Measurements from ENCODE around the gene MX2. TPM values are rescaled to one million over a fixed set of nuclear protein-coding genes. Genes with fewer than 3 reads are reported as not detected.

Gene MX2
- total RNA-seq = 4.8 and 5.3 TPM in 2 replicates

DNA sequence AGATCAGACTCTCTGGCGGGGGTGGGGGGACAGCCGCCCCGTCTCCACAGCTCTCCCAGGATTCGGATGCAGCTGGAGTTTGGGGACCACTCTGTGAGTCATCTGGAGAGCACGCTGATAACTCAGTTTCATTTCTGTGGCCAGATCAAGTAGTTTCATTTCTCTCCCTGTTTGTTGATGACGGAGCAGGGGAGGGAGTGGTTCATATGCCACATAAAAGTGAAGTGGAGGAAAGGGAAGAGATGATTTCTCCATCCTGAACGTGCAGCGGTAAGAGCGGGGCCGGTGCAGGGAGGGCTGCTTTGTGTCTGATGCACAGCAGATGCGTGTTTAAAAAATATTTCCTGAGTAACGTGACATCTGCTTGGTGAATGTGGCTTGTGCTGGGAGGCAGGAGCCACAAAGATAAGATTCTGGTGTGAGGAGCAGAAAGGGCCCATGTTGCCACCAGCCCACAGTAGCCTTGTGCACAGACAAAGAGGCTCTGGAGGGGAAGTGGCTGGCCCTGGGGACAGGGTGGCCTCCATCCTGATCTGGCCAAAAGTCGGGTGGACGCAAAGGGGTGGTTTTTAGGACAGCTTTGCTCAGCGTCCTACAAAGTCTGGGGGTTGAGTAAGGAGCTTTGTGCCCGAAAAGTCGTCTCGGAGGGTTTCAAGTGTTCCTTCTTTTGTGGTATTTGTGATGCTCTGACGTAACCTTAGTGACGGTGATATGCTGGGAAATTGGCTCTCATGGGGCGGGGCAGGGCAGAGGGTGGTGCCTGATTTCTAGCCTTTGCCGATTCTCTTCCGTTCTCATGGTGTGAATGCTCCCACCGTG lies at the start of gene MX2:
TSS of gene MX2 (plus strand) at position 242 of the 819 bp plus-strand sequence. CDS start 14,880 bp downstream, outside the sequence.

DNA sequence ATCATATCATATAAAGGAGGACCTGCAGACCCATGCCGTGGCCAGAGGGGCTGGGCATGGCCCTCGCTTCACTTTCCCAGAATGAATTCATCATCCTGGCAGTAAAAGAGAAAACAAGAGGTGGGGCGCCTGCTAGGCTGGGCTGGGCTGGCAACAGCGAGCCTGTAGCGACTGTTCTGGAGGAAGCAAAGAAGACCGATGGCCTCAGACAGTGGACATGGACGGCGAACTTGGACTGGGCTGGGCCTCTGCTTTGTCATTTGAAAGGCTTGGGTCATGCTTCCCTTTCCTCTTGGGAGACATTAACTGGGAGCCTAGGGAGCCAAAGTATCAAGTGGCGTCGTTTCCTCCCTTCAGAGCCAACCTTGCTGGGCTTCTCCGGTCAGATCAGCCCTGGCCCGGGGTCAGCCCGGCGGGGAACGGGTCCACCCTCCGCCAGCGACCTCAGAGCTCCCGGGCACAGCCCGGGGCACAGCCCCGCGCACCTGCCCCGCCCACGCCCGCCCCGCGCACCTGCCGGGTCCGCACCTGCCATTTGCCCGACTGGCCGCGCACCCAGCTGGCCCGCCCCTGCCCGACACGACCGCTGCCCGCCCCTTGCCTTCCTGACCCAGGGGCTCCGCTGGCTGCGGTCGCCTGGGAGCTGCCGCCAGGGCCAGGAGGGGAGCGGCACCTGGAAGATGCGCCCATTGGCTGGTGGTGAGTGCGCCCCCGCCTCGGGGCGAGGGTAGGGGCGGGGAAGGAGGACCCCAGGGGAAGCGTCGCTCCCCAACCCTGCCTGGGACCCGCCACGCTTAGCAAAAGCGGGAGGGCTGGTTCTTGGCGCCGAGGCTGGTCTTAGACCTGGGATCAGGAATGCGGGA lies 45.4 kb upstream of the MX2 start, which contains the start of gene FAM3B:
TSS of gene FAM3B (plus strand) at position 602 of the 863 bp plus-strand sequence. CDS start at position 681, 79 bp downstream.

GRCh38 chr21:41425954-41426675 lies 64.3 kb downstream of the MX2 start, which contains the start of gene MX1:
Gene MX1 (plus strand): TSS chr21:41426239. CDS start chr21:41432071, 5,832 bp downstream.

Other genes starting within 250 kb of the MX2 start
- 61.8 TPM in 2 replicates for gene BACE2, start 193.9 kb upstream of the MX2 start, total RNA-seq
- gene FAM3B, start 45.2 kb upstream of the MX2 start, total RNA-seq = not detected in 2 replicates
- gene MX1, start 64.2 kb downstream of the MX2 start, total RNA-seq = 7.1 and 9.8 TPM in 2 replicates
- gene TMPRSS2, start 146.1 kb downstream of the MX2 start, total RNA-seq = not detected in 2 replicates

Data from smooth muscle cell of the umbilical artery (primary cell).